ENCODE results near the gene PLA2G4B. TPM values are rescaled to one million over a fixed set of nuclear protein-coding genes. Genes with fewer than 3 reads are reported as not detected.

Gene PLA2G4B
- total and polyA plus RNA-seq, 2 donors, result 2.7 to 8.1 TPM

DNA sequence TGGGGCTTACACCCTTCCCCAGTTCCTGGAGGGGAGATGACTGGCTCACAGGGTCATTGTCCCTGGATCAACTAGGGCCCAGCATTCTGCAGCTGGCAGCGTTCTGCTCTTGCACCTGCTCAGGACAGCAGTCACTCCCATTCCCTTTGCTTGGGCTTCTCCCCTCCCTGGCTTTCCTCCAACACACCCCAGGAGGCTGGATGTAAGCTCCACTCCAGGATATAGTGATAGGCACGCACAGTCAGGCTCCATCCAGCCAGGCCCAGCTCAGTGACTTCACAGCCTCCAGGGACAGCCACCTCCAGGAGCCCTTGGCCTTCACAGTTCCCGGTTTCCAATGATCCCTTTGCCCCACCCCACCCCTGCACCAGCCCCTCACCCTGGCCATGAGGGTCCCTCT is 53.3 kb downstream of the PLA2G4B start:
- no peak overlapping the region for H3K27ac ChIP-seq (ENCODE audit: low read depth)

DNA sequence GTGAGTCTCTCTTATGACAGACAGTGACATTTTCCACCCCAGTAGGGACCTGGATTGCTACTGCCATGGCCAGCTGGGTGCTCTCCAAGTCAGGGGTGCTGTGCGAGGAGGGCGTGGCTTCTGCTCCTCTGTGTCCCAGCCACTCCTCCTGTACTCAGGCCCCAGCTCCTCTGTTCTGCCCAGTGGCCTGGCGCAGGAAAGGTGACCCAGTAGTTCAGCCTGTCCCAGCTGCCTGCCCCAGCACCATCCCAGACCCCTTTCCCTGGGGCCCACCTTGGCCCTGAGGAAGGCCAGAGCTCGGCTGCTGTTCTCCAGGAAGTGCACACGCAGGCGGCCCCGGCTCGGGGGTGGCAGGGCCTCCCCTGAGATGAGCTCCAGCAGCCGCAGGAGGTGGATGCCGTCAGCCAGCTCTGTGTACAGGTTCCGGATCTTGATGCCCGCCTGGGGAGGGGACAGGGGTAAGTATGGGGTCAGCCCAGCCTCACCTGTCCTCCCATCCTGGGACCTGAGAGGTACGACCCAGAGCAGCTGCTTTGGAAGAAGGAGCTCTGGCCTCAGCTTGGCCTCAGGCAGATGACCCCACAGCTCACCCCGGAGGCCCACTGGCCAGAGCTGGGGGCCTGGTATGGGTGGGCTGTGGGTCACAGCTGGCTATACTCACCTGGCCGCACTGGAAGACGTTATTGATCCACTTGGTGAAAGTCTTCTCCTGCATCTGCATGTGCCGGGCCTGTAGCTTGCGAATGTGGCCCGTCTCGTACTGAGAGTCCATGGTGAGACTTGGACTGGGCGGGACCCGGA is 54.2 kb downstream of the PLA2G4B start:
- DNase-seq (ENCODE audit: extremely low spot score), result no peak
- no peaks in the 10 kb centered on the region for H3K36me3 ChIP-seq (ENCODE audit: insufficient read depth)
- no peak overlapping the region for H3K27ac ChIP-seq (ENCODE audit: low read depth)
- no peak overlapping the region for H3K4me3 ChIP-seq (ENCODE audit: low read depth, low read length)
- no peaks in the 10 kb centered on the region for H3K4me1 ChIP-seq (ENCODE audit: insufficient read depth)
- WGBS, result 82% methylated on average over 22 of the region's 22 CpGs

More for the DNA sequence above, 53.3 kb downstream of the PLA2G4B start:
- Histone ChIP-seq H3K4me1 (ENCODE audit: insufficient read depth) (no peaks in the 10 kb centered on the region), H3K36me3 (ENCODE audit: insufficient read depth) (no peaks in the 10 kb centered on the region), H3K4me3 (ENCODE audit: low read depth, low read length) (no peak overlapping the region)
- WGBS, result 87% methylated on average over 3 of the region's 3 CpGs
- no peak for DNase-seq (ENCODE audit: extremely low spot score)

DNA sequence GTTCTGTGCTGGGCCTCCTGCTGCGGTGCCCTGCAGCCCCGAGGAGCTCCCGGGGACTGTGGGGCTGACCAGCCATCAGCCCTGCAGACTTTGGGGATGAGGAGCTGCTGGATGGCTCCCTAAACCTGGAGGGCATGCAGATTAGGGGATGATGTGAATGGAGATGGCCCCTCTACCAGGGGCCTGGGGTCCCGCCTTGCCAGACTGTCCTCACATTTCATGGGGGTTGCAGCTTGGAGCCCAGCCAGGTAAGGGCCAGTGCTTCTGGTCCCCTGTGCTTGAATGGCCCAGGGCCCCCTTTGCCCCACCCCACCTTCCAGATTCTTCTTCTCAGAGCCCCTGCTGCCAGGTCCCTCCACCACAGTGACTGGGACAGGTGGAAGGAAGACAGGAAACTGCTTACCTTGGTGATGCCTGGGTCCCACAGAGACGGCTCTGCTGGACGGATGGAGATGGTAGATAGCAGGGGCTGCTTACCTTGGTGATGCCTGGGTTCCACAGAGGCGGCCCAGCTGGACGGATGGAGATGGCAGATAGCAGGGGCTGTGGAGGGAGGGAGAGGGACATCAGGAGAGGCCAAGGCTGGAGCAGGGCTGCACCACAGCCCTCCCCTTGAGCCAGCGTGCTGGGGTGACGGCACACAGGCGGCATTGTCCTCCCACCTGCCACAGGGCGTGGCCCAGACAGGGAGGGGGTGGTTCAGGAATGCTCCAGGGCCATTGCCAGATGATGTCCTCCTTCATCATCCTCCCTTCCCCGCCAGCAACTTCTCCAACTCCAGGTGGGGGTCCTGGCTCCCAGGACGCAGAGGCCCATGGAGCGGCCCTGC is 55.0 kb downstream of the PLA2G4B start, which contains the start of gene SPTBN5:
SPTBN5 (minus strand) TSS at position 632 of the 829 bp plus-strand sequence; CDS start at position 76, 556 bp downstream.
- Histone ChIP-seq H3K36me3 (ENCODE audit: insufficient read depth) (no peaks in the 10 kb centered on the region), H3K4me3 (ENCODE audit: low read depth, low read length) (no peak within 1 kb of the TSS), H3K27ac (ENCODE audit: low read depth) (peak within 1 kb of the TSS; percentile 55), H3K4me1 (ENCODE audit: insufficient read depth) (no peaks in the 10 kb centered on the region)
- DNase-seq (ENCODE audit: extremely low spot score), result no peak
- 90% methylated on average over 15 of the region's 15 CpGs for WGBS

GRCh38 chr15:41894251-41894790 is 55.7 kb downstream of the PLA2G4B start:
- H3K36me3 ChIP-seq (ENCODE audit: insufficient read depth), result no peaks in the 10 kb centered on the region
- WGBS, result 75% methylated on average over 17 of the region's 17 CpGs
- no peak for DNase-seq (ENCODE audit: extremely low spot score)
- no peaks in the 10 kb centered on the region for H3K4me1 ChIP-seq (ENCODE audit: insufficient read depth)
- no peak overlapping the region for H3K4me3 ChIP-seq (ENCODE audit: low read depth, low read length)
- peak overlapping the region; percentile 55 for H3K27ac ChIP-seq (ENCODE audit: low read depth)

GRCh38 chr15:41894791-41895463 is 56.3 kb downstream of the PLA2G4B start:
- peak; percentile 29 for DNase-seq (ENCODE audit: extremely low spot score)
- Histone ChIP-seq H3K4me1 (ENCODE audit: insufficient read depth) (no peaks in the 10 kb centered on the region), H3K4me3 (ENCODE audit: low read depth, low read length) (no peak overlapping the region), H3K36me3 (ENCODE audit: insufficient read depth) (no peaks in the 10 kb centered on the region), H3K27ac (ENCODE audit: low read depth) (peak overlapping the region; percentile 55)
- 24% methylated on average over 24 of the region's 24 CpGs for WGBS

- WGBS, result 94% methylated on average over 11 of the region's 11 CpGs
- no peaks in the 10 kb centered on the region for H3K4me1 ChIP-seq (ENCODE audit: insufficient read depth)
- no peaks in the 10 kb centered on the region for H3K36me3 ChIP-seq (ENCODE audit: insufficient read depth)
- DNase-seq (ENCODE audit: extremely low spot score), result no peak
- H3K4me3 ChIP-seq (ENCODE audit: low read depth, low read length), result no peak overlapping the region
- peak overlapping the region; percentile 55 for H3K27ac ChIP-seq (ENCODE audit: low read depth)
Measured at GRCh38 chr15:41895491-41895890, 56.8 kb downstream of the PLA2G4B start.

GRCh38 chr15:41895957-41896356 is 57.3 kb downstream of the PLA2G4B start:
- H3K27ac ChIP-seq (ENCODE audit: low read depth), result no peak overlapping the region
- no peak for DNase-seq (ENCODE audit: extremely low spot score)
- 98% methylated on average over 1 of the region's 1 CpG for WGBS
- no peaks in the 10 kb centered on the region for H3K4me1 ChIP-seq (ENCODE audit: insufficient read depth)
- no peak overlapping the region for H3K4me3 ChIP-seq (ENCODE audit: low read depth, low read length)
- H3K36me3 ChIP-seq (ENCODE audit: insufficient read depth), result no peaks in the 10 kb centered on the region

GRCh38 chr15:41896566-41896965 is 57.9 kb downstream of the PLA2G4B start:
- WGBS, result 95% methylated on average over 6 of the region's 6 CpGs
- DNase-seq (ENCODE audit: extremely low spot score), result no peak
- Histone ChIP-seq H3K36me3 (ENCODE audit: insufficient read depth) (no peaks in the 10 kb centered on the region), H3K27ac (ENCODE audit: low read depth) (no peak overlapping the region), H3K4me1 (ENCODE audit: insufficient read depth) (no peaks in the 10 kb centered on the region), H3K4me3 (ENCODE audit: low read depth, low read length) (no peak overlapping the region)

GRCh38 chr15:41897363-41897799 is 58.7 kb downstream of the PLA2G4B start:
- DNase-seq (ENCODE audit: extremely low spot score), result no peak
- WGBS, result 74% methylated on average over 8 of the region's 8 CpGs

More at GRCh38 chr15:41897363-41897799, 58.7 kb downstream of the PLA2G4B start:
- H3K4me3 ChIP-seq (ENCODE audit: low read depth, low read length), result no peak overlapping the region
- no peak overlapping the region for H3K27ac ChIP-seq (ENCODE audit: low read depth)
- H3K36me3 ChIP-seq (ENCODE audit: insufficient read depth), result no peaks in the 10 kb centered on the region
- no peaks in the 10 kb centered on the region for H3K4me1 ChIP-seq (ENCODE audit: insufficient read depth)

Small RNAs within 50 kb of the gene (small RNA-seq; reads per million reads assigned to genes)
- gene JMJD7-PLA2G4B, result not detected
- gene MIR4310, result not detected
- not detected for gene RNA5SP393

Other genes with a start within 250 kb of the PLA2G4B start
- 115 TPM for gene MGA, start 178.4 kb upstream of the PLA2G4B start, total RNA-seq
- 7.7 TPM for gene MGA, start 178.4 kb upstream of the PLA2G4B start, polyA plus RNA-seq
- 27.7 TPM for gene MAPKBP1, start 64.4 kb upstream of the PLA2G4B start, total RNA-seq
- gene MAPKBP1, start 64.4 kb upstream of the PLA2G4B start, polyA plus RNA-seq, result 19.1 TPM
- 4.2 TPM for gene JMJD7, start 10.8 kb upstream of the PLA2G4B start, total RNA-seq
- 15.7 TPM for gene JMJD7, start 10.8 kb upstream of the PLA2G4B start, polyA plus RNA-seq
- gene SPTBN5, start 55.2 kb downstream of the PLA2G4B start, total RNA-seq, result 1.7 TPM
- 2.0 TPM for gene SPTBN5, start 55.2 kb downstream of the PLA2G4B start, polyA plus RNA-seq
- 17.0 TPM for gene EHD4, start 133.7 kb downstream of the PLA2G4B start, total RNA-seq
- gene EHD4, start 133.7 kb downstream of the PLA2G4B start, polyA plus RNA-seq, result 14.4 TPM
- not detected for gene PLA2G4E, start 182.2 kb downstream of the PLA2G4B start, total RNA-seq
- 0.03 TPM for gene PLA2G4E, start 182.2 kb downstream of the PLA2G4B start, polyA plus RNA-seq

Measured in urinary bladder (tissue), 4 donors.